HL-60 (cell line): ENCODE measurements around the gene MYO5C.

ENCODE experiments used
- CTCF ChIP-seq: IDR thresholded peaks from one replicate; pipeline ENCODE4 v1.5.1; 2011; ENCODE audit warnings: low read length, control low read depth, inconsistent platforms; ENCODE audit not compliant: insufficient read depth
- POLR2AphosphoS5 ChIP-seq: IDR thresholded peaks from 2 replicates; pipeline ENCODE4 v1.6.1; 2012; ENCODE audit warnings: low read depth
- SPI1 ChIP-seq: IDR thresholded peaks from 2 replicates; pipeline ENCODE4 v1.6.1; 2012; ENCODE audit warnings: low read depth, mild to moderate bottlenecking, borderline replicate concordance

- no peak for TF ChIP-seq POLR2AphosphoS5
- TF ChIP-seq CTCF = no peak
- TF ChIP-seq SPI1 = no peak
Observed at GRCh38 chr15:52158084-52158765, 137.4 kb downstream of the MYO5C start.
